ENCODE results near the gene CPS1.

- TF ChIP-seq CTCF (IDR thresholded peaks at IDR 0.05) (no peak), POLR2A (IDR thresholded peaks at IDR 0.05) (no peak)
Observed at GRCh38 chr2:210676067-210676466, 119.7 kb downstream of the CPS1 start.
